Hepatocyte (in vitro differentiated cells): Measurements from ENCODE around the gene KDM4C.

Source experiments
- EZH2 ChIP-seq: fragments of 200-600 bp; sonication (generic); IDR thresholded peaks from 2 replicates; pipeline ENCODE4 v1.6.1; 2016; ENCODE audit warnings: antibody characterized with exemption, mild to moderate bottlenecking, borderline replicate concordance
- EZH2phosphoT487 ChIP-seq: fragments of 200-600 bp; sonication (generic); IDR thresholded peaks from one replicate; pipeline ENCODE4 v1.6.1; 2018; ENCODE audit warnings: antibody characterized with exemption, mild to moderate bottlenecking, low read depth, moderate library complexity; ENCODE audit not compliant: unreplicated experiment, severe bottlenecking
- TF ChIP-seq, protein P1 (sequence below): fragments of 200-600 bp; sonication (generic); IDR thresholded peaks from 2 replicates; pipeline ENCODE4 v1.5.1; 2016; ENCODE audit warnings: antibody characterized with exemption, mild to moderate bottlenecking; ENCODE audit not compliant: poor library complexity

DNA sequence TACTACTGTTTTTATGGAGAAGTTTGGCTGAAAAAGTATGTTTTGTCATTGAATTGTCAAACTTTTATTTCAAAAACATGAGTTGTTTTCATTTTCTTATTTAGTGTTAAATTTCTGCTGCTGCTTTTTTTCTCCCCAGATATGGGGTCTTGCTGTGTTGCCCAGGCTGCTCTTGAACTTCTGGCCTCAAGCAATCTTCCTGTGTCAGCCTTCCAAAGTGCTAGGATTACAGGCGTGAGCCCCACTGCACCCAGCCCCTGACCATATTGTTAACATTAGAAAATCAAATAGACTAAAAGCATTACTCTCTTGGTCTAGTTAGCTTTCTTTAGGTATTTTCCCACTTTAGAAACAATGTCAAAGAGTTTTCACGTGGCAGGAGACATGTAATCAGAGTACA, 215.3 kb downstream of the KDM4C start:
- TF ChIP-seq, protein P1, sequence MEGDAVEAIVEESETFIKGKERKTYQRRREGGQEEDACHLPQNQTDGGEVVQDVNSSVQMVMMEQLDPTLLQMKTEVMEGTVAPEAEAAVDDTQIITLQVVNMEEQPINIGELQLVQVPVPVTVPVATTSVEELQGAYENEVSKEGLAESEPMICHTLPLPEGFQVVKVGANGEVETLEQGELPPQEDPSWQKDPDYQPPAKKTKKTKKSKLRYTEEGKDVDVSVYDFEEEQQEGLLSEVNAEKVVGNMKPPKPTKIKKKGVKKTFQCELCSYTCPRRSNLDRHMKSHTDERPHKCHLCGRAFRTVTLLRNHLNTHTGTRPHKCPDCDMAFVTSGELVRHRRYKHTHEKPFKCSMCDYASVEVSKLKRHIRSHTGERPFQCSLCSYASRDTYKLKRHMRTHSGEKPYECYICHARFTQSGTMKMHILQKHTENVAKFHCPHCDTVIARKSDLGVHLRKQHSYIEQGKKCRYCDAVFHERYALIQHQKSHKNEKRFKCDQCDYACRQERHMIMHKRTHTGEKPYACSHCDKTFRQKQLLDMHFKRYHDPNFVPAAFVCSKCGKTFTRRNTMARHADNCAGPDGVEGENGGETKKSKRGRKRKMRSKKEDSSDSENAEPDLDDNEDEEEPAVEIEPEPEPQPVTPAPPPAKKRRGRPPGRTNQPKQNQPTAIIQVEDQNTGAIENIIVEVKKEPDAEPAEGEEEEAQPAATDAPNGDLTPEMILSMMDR: no peak
- TF ChIP-seq EZH2: no peak
- TF ChIP-seq EZH2phosphoT487: no peak
